HL-60 (cell line): ENCODE data around the gene MEIOB.

Experiments
- DNase-seq, 2 experiments: peaks; one replicate each; pipeline ENCODE4 v3.0.0-alpha.2; 2010 to 2020; ENCODE audit warnings: low read depth in 1 of 2, low spot score in 1 of 2
- H3K27ac ChIP-seq: fragments of 250-450 bp; sonication (Bioruptor Pico); replicated peaks from 2 replicates; pipeline ENCODE4 v1.5.1; 2020; ENCODE audit warnings: mild to moderate bottlenecking, moderate library complexity
- H3K27me3 ChIP-seq: fragments of 250-450 bp; sonication (Bioruptor Pico); 2 replicates; pipeline ENCODE4 v1.5.1; 2021; ENCODE audit warnings: mild to moderate bottlenecking, moderate library complexity; ENCODE audit not compliant: insufficient read depth, poor library complexity, severe bottlenecking
- H3K4me3 ChIP-seq: replicated peaks from 2 replicates; pipeline ENCODE4 v1.5.1; 2011; ENCODE audit warnings: mild to moderate bottlenecking, control low read depth, low read length; ENCODE audit not compliant: insufficient read depth
- CTCF ChIP-seq: IDR thresholded peaks from one replicate; pipeline ENCODE4 v1.5.1; 2011; ENCODE audit warnings: low read length, control low read depth, inconsistent platforms; ENCODE audit not compliant: insufficient read depth
- GABPA ChIP-seq: IDR thresholded peaks from 2 replicates; pipeline ENCODE4 v1.6.1; 2012; ENCODE audit warnings: low read depth
- POLR2AphosphoS5 ChIP-seq: IDR thresholded peaks from 2 replicates; pipeline ENCODE4 v1.6.1; 2012; ENCODE audit warnings: low read depth
- REST ChIP-seq: IDR thresholded peaks from 2 replicates; pipeline ENCODE4 v1.6.1; 2012; ENCODE audit warnings: low read depth; ENCODE audit not compliant: insufficient replicate concordance
- SPI1 ChIP-seq: IDR thresholded peaks from 2 replicates; pipeline ENCODE4 v1.6.1; 2012; ENCODE audit warnings: low read depth, mild to moderate bottlenecking, borderline replicate concordance

The MEIOB gene

GRCh38 chr16:1907226-1907860 is 35.4 kb upstream of the MEIOB start:
- no peak overlapping the region for H3K4me3 ChIP-seq
- peaks cover 32% of the 10 kb centered on the region for H3K27me3 ChIP-seq
- no peak for DNase-seq
- no peak for TF ChIP-seq CTCF
- TF ChIP-seq SPI1, result no peak
- no peak for TF ChIP-seq REST
- TF ChIP-seq GABPA, result no peak
- no peak for TF ChIP-seq POLR2AphosphoS5
- H3K27ac ChIP-seq, result no peak overlapping the region

GRCh38 chr16:1906846-1907165 is 34.8 kb upstream of the MEIOB start:
- no peak overlapping the region for H3K4me3 ChIP-seq
- TF ChIP-seq SPI1 (no peak), CTCF (no peak), REST (no peak), GABPA (no peak), POLR2AphosphoS5 (no peak)

GRCh38 chr16:1906055-1906845 is 34.3 kb upstream of the MEIOB start:
- DNase-seq, result no peak
- TF ChIP-seq POLR2AphosphoS5 (no peak), GABPA (no peak), CTCF (no peak), REST (no peak), SPI1 (no peak)

More at GRCh38 chr16:1906846-1907165, 34.8 kb upstream of the MEIOB start:
- peaks cover 32% of the 10 kb centered on the region for H3K27me3 ChIP-seq
- no peak overlapping the region for H3K27ac ChIP-seq
- no peak for DNase-seq

More at GRCh38 chr16:1906055-1906845, 34.3 kb upstream of the MEIOB start:
- Histone ChIP-seq H3K27me3 (peaks cover 32% of the 10 kb centered on the region), H3K27ac (no peak overlapping the region), H3K4me3 (no peak overlapping the region)
